ENCODE measurements around the gene ITPA.

GRCh38 chr20:3258429-3258828, 49.1 kb downstream of the ITPA start:
- no peak for TF ChIP-seq CTCF (IDR thresholded peaks at IDR 0.05)
- TF ChIP-seq POLR2A (IDR thresholded peaks at IDR 0.05) = no peak
- no peak for TF ChIP-seq POLR2AphosphoS5 (IDR thresholded peaks at IDR 0.05)
- TF ChIP-seq EP300 (IDR thresholded peaks at IDR 0.05; ENCODE audit: low read depth) = no peak
